D721Med (cell line): ENCODE data around the gene REEP2.

Experiments
- DNase-seq: peaks from one replicate; pipeline ENCODE4 v3.0.0; 2011; ENCODE audit warnings: low spot score; ENCODE audit not compliant: insufficient read length
- FAIRE-seq: peaks from 2 replicates; lab custom pipeline; 2011; peaks lifted over from hg19 to GRCh38; lab: Jason Lieb, UNC
- CTCF ChIP-seq: IDR thresholded peaks from 2 replicates; pipeline ENCODE4 v1.5.1; 2012; ENCODE audit warnings: mild to moderate bottlenecking, control low read depth; ENCODE audit not compliant: insufficient read depth; ENCODE audit errors: missing control alignments

The REEP2 gene

GRCh38 chr5:138455232-138455930 lies 16.5 kb downstream of the REEP2 start:
- no peak for FAIRE-seq
- no peak for TF ChIP-seq CTCF
- no peak for DNase-seq

GRCh38 chr5:138457531-138458275 lies 18.8 kb downstream of the REEP2 start:
- FAIRE-seq: no peak
- no peak for DNase-seq
- TF ChIP-seq CTCF: no peak

- DNase-seq (no peak), FAIRE-seq (no peak)
- TF ChIP-seq CTCF: no peak
These were observed 19.5 kb downstream of the REEP2 start for GRCh38 chr5:138458384-138458783.

- no peak for FAIRE-seq
- no peak for TF ChIP-seq CTCF
- no peak for DNase-seq
These were observed 20.0 kb downstream of the REEP2 start for GRCh38 chr5:138458856-138459255.

GRCh38 chr5:138459311-138459933 lies 20.6 kb downstream of the REEP2 start:
- DNase-seq: no peak
- TF ChIP-seq CTCF: no peak
- no peak for FAIRE-seq

GRCh38 chr5:138460032-138460693 lies 21.3 kb downstream of the REEP2 start:
- FAIRE-seq (no peak), DNase-seq (no peak)
- no peak for TF ChIP-seq CTCF
